ENCODE results near the gene RGSL1. TPM values are rescaled to one million over a fixed set of nuclear protein-coding genes. Genes with fewer than 3 reads are reported as not detected.

Gene RGSL1
- total and polyA plus RNA-seq, 4 donors: 0.07 to 0.50 (median 0.31) TPM; not detected in 1

DNA sequence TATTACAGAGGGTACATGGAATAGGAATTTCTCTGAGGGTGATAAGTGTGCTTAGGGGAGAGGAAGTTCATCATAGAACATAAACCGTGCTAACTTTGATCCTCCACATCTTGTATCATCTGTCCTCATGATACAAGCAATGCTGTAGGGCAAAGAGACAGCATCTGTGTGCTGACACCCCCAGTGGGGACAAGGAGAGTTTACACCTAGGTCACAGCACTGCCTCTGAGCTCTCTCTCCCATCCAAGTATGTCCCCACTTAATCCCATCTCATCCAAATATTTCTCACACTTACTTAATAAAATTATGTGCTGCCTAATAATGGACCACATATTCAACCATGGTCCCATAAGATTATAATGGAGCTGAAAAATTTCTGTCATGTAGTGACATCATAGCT lies 45.2 kb upstream of the RGSL1 start:
- Histone ChIP-seq H3K4me1 (ENCODE audit: control insufficient read depth in 4 of 4, insufficient read depth in 4 of 4, low read length in 3 of 4) (peaks cover 2 to 14% (median 6%) of the 10 kb centered on the region in 4 donors), H3K9me3 (ENCODE audit: control insufficient read depth in 4 of 4, low read length in 3 of 4) (peaks cover 0 to 3% (median 0%) of the 10 kb centered on the region in 4 donors), H3K27me3 (ENCODE audit: control insufficient read depth in 4 of 4, insufficient read depth in 4 of 4, low read length in 3 of 4) (no peaks in the 10 kb centered on the region), H3K27ac (ENCODE audit: low read depth in 1 of 2, low read length in 2 of 2) (no peak overlapping the region), H3K4me3 (ENCODE audit: low read depth in 1 of 3, low read length in 3 of 3) (no peak overlapping the region), H3K36me3 (ENCODE audit: control insufficient read depth in 4 of 4, insufficient read depth in 3 of 4, low read depth in 1 of 4, low read length in 3 of 4) (no peaks in the 10 kb centered on the region), H3K9ac (ENCODE audit: low read depth in 1 of 2, low read length in 2 of 2) (no peak overlapping the region)
- TF ChIP-seq, protein P1, sequence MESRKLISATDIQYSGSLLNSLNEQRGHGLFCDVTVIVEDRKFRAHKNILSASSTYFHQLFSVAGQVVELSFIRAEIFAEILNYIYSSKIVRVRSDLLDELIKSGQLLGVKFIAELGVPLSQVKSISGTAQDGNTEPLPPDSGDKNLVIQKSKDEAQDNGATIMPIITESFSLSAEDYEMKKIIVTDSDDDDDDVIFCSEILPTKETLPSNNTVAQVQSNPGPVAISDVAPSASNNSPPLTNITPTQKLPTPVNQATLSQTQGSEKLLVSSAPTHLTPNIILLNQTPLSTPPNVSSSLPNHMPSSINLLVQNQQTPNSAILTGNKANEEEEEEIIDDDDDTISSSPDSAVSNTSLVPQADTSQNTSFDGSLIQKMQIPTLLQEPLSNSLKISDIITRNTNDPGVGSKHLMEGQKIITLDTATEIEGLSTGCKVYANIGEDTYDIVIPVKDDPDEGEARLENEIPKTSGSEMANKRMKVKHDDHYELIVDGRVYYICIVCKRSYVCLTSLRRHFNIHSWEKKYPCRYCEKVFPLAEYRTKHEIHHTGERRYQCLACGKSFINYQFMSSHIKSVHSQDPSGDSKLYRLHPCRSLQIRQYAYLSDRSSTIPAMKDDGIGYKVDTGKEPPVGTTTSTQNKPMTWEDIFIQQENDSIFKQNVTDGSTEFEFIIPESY (IDR thresholded peaks at IDR 0.05): no peak
- TF ChIP-seq GABPA (IDR thresholded peaks at IDR 0.05 in 1 of 2, conservative IDR thresholded peaks at IDR 0.05 in 1 of 2): no peak
- TF ChIP-seq RXRA (IDR thresholded peaks at IDR 0.05): no peak
- no peak for TF ChIP-seq JUND (IDR thresholded peaks at IDR 0.05)
- no peak for DNase-seq (ENCODE audit: low spot score)
- 61% methylated on average over 1 of the region's 1 CpG for WGBS

GRCh38 chr1:182405578-182405977 lies 44.4 kb upstream of the RGSL1 start:
- DNase-seq (ENCODE audit: low spot score): no peak
- Histone ChIP-seq H3K36me3 (ENCODE audit: control insufficient read depth in 4 of 4, insufficient read depth in 3 of 4, low read depth in 1 of 4, low read length in 3 of 4) (no peaks in the 10 kb centered on the region), H3K9ac (ENCODE audit: low read depth in 1 of 2, low read length in 2 of 2) (no peak overlapping the region), H3K27ac (ENCODE audit: low read depth in 1 of 2, low read length in 2 of 2) (no peak overlapping the region), H3K4me1 (ENCODE audit: control insufficient read depth in 4 of 4, insufficient read depth in 4 of 4, low read length in 3 of 4) (peaks cover 2 to 17% (median 8%) of the 10 kb centered on the region in 4 donors), H3K4me3 (ENCODE audit: low read depth in 1 of 3, low read length in 3 of 3) (no peak overlapping the region), H3K27me3 (ENCODE audit: control insufficient read depth in 4 of 4, insufficient read depth in 4 of 4, low read length in 3 of 4) (no peaks in the 10 kb centered on the region), H3K9me3 (ENCODE audit: control insufficient read depth in 4 of 4, low read length in 3 of 4) (peaks cover 0 to 3% (median 0%) of the 10 kb centered on the region in 4 donors)
- WGBS: 93% methylated on average over 1 of the region's 1 CpG
- TF ChIP-seq, protein P2, sequence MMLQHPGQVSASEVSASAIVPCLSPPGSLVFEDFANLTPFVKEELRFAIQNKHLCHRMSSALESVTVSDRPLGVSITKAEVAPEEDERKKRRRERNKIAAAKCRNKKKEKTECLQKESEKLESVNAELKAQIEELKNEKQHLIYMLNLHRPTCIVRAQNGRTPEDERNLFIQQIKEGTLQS (IDR thresholded peaks at IDR 0.05): no peak
- TF ChIP-seq SP1 (IDR thresholded peaks at IDR 0.05) (no peak), REST (IDR thresholded peaks at IDR 0.05) (no peak), RXRA (IDR thresholded peaks at IDR 0.05) (no peak), HNF4G (IDR thresholded peaks at IDR 0.05) (no peak), HNF4A (conservative IDR thresholded peaks at IDR 0.05) (no peak), JUND (IDR thresholded peaks at IDR 0.05) (no peak)
- TF ChIP-seq, protein P1 (IDR thresholded peaks at IDR 0.05): no peak
- TF ChIP-seq, protein P3, sequence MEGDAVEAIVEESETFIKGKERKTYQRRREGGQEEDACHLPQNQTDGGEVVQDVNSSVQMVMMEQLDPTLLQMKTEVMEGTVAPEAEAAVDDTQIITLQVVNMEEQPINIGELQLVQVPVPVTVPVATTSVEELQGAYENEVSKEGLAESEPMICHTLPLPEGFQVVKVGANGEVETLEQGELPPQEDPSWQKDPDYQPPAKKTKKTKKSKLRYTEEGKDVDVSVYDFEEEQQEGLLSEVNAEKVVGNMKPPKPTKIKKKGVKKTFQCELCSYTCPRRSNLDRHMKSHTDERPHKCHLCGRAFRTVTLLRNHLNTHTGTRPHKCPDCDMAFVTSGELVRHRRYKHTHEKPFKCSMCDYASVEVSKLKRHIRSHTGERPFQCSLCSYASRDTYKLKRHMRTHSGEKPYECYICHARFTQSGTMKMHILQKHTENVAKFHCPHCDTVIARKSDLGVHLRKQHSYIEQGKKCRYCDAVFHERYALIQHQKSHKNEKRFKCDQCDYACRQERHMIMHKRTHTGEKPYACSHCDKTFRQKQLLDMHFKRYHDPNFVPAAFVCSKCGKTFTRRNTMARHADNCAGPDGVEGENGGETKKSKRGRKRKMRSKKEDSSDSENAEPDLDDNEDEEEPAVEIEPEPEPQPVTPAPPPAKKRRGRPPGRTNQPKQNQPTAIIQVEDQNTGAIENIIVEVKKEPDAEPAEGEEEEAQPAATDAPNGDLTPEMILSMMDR (IDR thresholded peaks at IDR 0.05; ENCODE audit: low read depth, low read length, missing input control): no peak
